Heart left ventricle (tissue), 16 donors: ENCODE results near the gene EFCAB3. TPM values are rescaled to one million over a fixed set of nuclear protein-coding genes. Genes with fewer than 3 reads are reported as not detected.
"Not testable (repeated sequence)": the region's sequence is repeated elsewhere in the genome, so short reads cannot be mapped to it uniquely, and the experiment has no call there.

Experiments used
- ATAC-seq, 4 donors: fragments of 200-7000 bp; cut with Tn5 transposase; one replicate each; pipeline ENCODE4 v1.9.1; 2020 to 2022; ENCODE audit warnings: moderate library complexity in 4 of 4, mild to moderate bottlenecking in 3 of 4, moderate number of reproducible peaks in 1 of 4
- DNase-seq, 5 donors: peaks; one replicate each; pipeline ENCODE4 v3.0.0-alpha.2; 2020
- H3K27ac ChIP-seq, 12 donors: fragments of 200-600 bp; sonication (generic) in 4 of 12; one replicate each; pipeline versions ENCODE4 v1.5.0 to v1.8.0; 2016 to 2022; ENCODE audit warnings: mild to moderate bottlenecking in 2 of 12
- H3K27me3 ChIP-seq, 9 donors: fragments of 200-600 bp; sonication (generic) in 2 of 9; one replicate each; pipeline versions ENCODE4 v1.5.1 to v1.8.0; 2016 to 2022; ENCODE audit warnings: mild to moderate bottlenecking in 3 of 9
- H3K36me3 ChIP-seq, 9 donors: fragments of 200-600 bp; sonication (generic) in 2 of 9; one replicate each; pipeline versions ENCODE4 v1.5.0 to v1.8.0; 2018 to 2022; ENCODE audit warnings: mild to moderate bottlenecking in 2 of 9
- H3K4me1 ChIP-seq, 12 donors: fragments of 200-600 bp; sonication (generic) in 4 of 12; one replicate each; pipeline versions ENCODE4 v1.5.0 to v1.8.0; 2016 to 2022; ENCODE audit warnings: mild to moderate bottlenecking in 3 of 12
- H3K4me3 ChIP-seq, 12 donors: fragments of 200-600 bp; sonication (generic) in 4 of 12; one replicate each; pipeline versions ENCODE4 v1.5.0 to v1.8.0; 2017 to 2022; ENCODE audit warnings: mild to moderate bottlenecking in 9 of 12, moderate library complexity in 4 of 12
- H3K9me3 ChIP-seq, 12 donors: fragments of 200-600 bp; sonication (generic) in 4 of 12; one replicate each; pipeline versions ENCODE4 v1.5.0 to v1.8.0; 2016 to 2022; ENCODE audit warnings: mild to moderate bottlenecking in 1 of 12
- POLR2A ChIP-seq, 2 donors: fragments of 450-650 bp; IDR thresholded peaks; one replicate each; pipeline ENCODE4 v1.6.1; 2017; ENCODE audit warnings: antibody characterized with exemption in 2 of 2, mild to moderate bottlenecking in 2 of 2, moderate library complexity in 2 of 2
- WGBS, 4 donors: extraction: QIAGEN DNeasy Blood & Tissue Kit in 2 of 4; methylation state at CpG; one replicate each; pipeline versions ENCODE4 v1.1.5 to v1.1.7; 2013 to 2018; 5-methylcytosine and 5-hydroxymethylcytosine counted together
- intact Hi-C, 10 donors: fragments of 100-400 bp; cut with DNase I; formaldehyde crosslinking; loops; one replicate each; pipeline versions ENCODE4 v1.11.1 to v1.14.2; 2022
- polyA plus RNA-seq, 2 donors: library from polyadenylated mRNA; stranded (reverse); fragments of 200-250 nt; gene quantifications; one replicate each; pipeline ENCODE4 v1.2.3, GENCODE V29; 2013
- total RNA-seq, 9 donors: library from RNA; depleted of rRNA in 2 of 9; stranded (reverse); fragments of >200 nt in 2 of 9; fragmentation: NEBNext Ultra II Directional in 3 of 9; extraction: Animal tissue kit (Norgen Biotek cat#: 25700) in 3 of 9; gene quantifications; one replicate each; pipeline versions ENCODE4 v1.1.0 to v1.2.4, GENCODE V29; 2016 to 2023
- TF ChIP-seq, protein P1 (sequence below), 12 donors: fragments of 200-600 bp; sonication (generic) in 4 of 12; IDR thresholded peaks; one replicate each; pipeline versions ENCODE4 v1.5.0 to v1.8.0; 2018 to 2022; ENCODE audit warnings: antibody characterized with exemption in 12 of 12, mild to moderate bottlenecking in 5 of 12
- donor health status: ischemic (EF 13 %, LVEDD 7.1; RV severe dilation, severe dysfunction).
- donor health status: healthy with polysubstance abuse.
- donor health status: DM: no; HTN: yes; CAD: no.
- donor health status: DM: no; HTN: no; CAD: no.
- donor health status: ischemic (EF 25% LVEDD 6.9; RV normal size, moderate dysfunction).
- donor health status: ischemic (EF 25% LVEDD 5.7; RV mildly dilated, moderate dysfunction).
- donor health status: healthy.
- donor health status: DM: yes; HTN: yes; CAD: no.
- donor health status: ischemic (EF 35%, LVEDD 5.7; RV mildly dilated, moderate dysfunction).
- donor health status: nonischemic (EF 11% LVEDD 7.7; RV severe dilation, severe dysfunction).
- donor health status: DM: yes; HTN: yes; CAD: no.
- donor health status: PGD.
- donor health status: ischemic (EF 29% LVEDD 5.4; RV normal size, mild dysfunction).
- donor health status: nonischemic (EF 23%, LVEDD 6.1; RV moderate dilation, normal function).

EFCAB3 gene
- total and polyA plus RNA-seq, 11 donors, result not detected

DNA sequence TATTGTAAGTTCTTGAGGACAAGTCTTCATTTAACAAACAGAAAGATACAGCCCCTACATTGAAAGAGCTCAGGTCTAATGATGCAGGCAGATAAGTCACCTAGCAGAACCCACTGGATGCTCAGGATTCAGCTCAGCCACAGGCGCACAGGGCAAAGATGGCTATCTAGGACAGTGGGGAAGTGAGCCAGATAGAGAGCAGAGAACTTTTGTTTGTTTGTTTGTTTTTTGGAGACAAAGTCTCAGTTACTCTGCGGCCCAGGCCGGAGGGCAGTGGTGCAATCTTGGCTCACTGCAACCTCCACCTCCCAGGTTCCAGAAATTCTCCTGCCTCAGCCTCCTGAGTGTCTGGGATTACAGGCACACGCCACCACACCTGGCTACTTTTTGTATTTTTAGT, 63.7 kb downstream of the EFCAB3 start:
- WGBS, 4 donors, result 90 to 98% (median 97%) methylated on average over 4 of the region's 4 CpGs
- H3K27me3 ChIP-seq, result no peaks in the 10 kb centered on the region
- no peaks in the 10 kb centered on the region for H3K4me1 ChIP-seq
- DNase-seq (no peak), ATAC-seq (no peak)
- intact Hi-C loops, result no loop called here
- H3K36me3 ChIP-seq, result peaks cover 0 to 91% (median 87%) of the 10 kb centered on the region in 9 donors
- H3K4me3 ChIP-seq, result no peak overlapping the region
- TF ChIP-seq POLR2A (IDR thresholded peaks at IDR 0.05), result no peak
- TF ChIP-seq, protein P1, sequence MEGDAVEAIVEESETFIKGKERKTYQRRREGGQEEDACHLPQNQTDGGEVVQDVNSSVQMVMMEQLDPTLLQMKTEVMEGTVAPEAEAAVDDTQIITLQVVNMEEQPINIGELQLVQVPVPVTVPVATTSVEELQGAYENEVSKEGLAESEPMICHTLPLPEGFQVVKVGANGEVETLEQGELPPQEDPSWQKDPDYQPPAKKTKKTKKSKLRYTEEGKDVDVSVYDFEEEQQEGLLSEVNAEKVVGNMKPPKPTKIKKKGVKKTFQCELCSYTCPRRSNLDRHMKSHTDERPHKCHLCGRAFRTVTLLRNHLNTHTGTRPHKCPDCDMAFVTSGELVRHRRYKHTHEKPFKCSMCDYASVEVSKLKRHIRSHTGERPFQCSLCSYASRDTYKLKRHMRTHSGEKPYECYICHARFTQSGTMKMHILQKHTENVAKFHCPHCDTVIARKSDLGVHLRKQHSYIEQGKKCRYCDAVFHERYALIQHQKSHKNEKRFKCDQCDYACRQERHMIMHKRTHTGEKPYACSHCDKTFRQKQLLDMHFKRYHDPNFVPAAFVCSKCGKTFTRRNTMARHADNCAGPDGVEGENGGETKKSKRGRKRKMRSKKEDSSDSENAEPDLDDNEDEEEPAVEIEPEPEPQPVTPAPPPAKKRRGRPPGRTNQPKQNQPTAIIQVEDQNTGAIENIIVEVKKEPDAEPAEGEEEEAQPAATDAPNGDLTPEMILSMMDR (IDR thresholded peaks at IDR 0.05), result no peak
- H3K27ac ChIP-seq, result no peak overlapping the region
- no peaks in the 10 kb centered on the region for H3K9me3 ChIP-seq

DNA sequence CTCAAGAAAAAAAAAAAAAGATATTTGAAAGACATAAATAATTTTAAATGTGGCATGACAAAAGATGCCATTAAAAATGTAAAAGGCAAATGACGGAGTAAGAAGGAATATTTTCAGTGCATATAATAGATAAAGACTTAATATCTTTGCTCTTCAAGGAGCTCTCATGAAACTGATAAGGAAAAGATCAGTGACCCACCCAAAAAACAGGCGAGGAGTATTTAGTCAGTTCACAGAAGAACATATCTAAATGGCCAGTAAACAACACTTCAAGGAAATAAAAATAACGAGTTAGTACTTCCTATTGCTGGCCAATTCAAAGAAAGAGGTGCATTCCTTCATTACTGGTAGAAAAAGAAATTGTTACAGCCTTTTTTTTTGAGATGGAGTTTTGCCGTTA, 65.4 kb downstream of the EFCAB3 start:
- H3K4me1 ChIP-seq, ATAC-seq, H3K4me3 ChIP-seq, H3K27ac ChIP-seq, intact Hi-C loops, DNase-seq, H3K27me3 ChIP-seq, H3K9me3 ChIP-seq: not testable (repeated sequence)
- 90 to 93% (median 92%) methylated on average over 4 of the region's 4 CpGs for WGBS, 4 donors
- peaks cover 0 to 96% (median 85%) of the 10 kb centered on the region in 9 donors for H3K36me3 ChIP-seq

DNA sequence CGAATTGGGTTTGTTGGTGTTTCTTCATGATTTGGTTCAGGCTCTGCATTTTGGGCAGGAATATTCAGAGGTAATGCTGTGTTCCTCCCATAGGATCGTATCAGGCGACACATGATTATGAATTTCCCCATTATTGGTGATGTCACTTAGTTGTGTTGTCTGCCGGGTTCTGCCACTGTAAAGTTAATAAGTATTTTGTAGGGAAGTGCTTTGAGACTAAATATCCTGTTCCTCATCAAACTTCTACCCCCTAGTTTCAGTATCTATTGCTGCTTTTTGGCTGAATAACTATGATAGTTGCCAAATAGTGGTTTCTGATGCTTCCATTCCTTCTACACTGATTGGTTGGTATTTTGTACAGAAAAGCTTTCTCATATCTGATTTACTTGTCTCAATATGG, 71.8 kb downstream of the EFCAB3 start:
- H3K27ac ChIP-seq, H3K9me3 ChIP-seq, intact Hi-C loops, H3K4me3 ChIP-seq, H3K27me3 ChIP-seq, DNase-seq, ATAC-seq, H3K4me1 ChIP-seq: not testable (repeated sequence)
- peaks cover 0 to 36% (median 25%) of the 10 kb centered on the region in 9 donors for H3K36me3 ChIP-seq
- 80 to 92% (median 88%) methylated on average over 3 to 4 of the region's 4 CpGs for WGBS, 4 donors

DNA sequence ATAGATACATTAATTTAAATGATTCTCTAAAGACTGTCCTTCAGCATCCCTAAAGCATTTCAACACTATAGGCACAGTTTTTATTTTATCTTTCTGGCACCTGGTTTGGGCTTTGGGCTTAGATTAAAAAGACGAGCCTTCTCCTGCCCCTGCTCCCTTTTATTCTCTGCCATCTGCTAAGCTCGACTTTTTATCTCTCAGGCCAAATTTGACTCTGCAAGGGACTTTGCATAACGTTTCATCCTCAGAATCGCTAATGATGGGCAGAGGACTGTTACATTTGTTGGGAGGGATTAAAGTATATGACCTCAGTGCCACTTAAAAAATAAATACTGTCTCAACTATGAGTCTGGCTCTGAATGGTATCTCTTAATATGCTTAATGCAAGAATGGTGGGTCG, 72.7 kb downstream of the EFCAB3 start:
- ATAC-seq, H3K27ac ChIP-seq, H3K4me1 ChIP-seq, H3K4me3 ChIP-seq, DNase-seq, intact Hi-C loops, H3K9me3 ChIP-seq, H3K27me3 ChIP-seq: not testable (repeated sequence)
- H3K36me3 ChIP-seq, result peaks cover 0 to 28% (median 17%) of the 10 kb centered on the region in 9 donors
- WGBS, 4 donors, result 64 to 72% (median 68%) methylated on average over 5 of the region's 5 CpGs

DNA sequence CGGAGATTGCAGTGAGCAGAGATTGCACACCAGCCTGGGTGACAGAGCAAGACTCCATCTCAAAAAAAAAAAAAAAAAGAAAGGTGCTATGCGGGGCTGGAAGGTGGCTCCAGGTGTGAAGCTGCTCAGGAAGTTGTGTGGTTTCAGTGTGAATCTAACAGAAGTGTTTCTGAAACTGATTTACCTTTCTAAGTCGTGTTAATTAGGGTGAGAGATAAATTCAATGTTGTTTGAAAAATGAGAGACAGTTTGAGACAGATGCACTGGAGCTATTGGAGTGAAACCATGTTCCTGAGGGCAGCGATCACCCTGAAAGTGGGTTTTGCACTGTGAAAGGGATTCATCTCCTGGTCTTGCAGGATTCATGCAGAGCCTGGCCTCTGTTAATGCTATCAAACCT, 73.3 kb downstream of the EFCAB3 start:
- H3K27ac ChIP-seq, H3K4me3 ChIP-seq, H3K4me1 ChIP-seq, intact Hi-C loops, DNase-seq, H3K27me3 ChIP-seq, H3K9me3 ChIP-seq, ATAC-seq: not testable (repeated sequence)
- peaks cover 0 to 21% (median 11%) of the 10 kb centered on the region in 9 donors for H3K36me3 ChIP-seq
- WGBS, 4 donors, result 83 to 89% (median 86%) methylated on average over 4 of the region's 4 CpGs

DNA sequence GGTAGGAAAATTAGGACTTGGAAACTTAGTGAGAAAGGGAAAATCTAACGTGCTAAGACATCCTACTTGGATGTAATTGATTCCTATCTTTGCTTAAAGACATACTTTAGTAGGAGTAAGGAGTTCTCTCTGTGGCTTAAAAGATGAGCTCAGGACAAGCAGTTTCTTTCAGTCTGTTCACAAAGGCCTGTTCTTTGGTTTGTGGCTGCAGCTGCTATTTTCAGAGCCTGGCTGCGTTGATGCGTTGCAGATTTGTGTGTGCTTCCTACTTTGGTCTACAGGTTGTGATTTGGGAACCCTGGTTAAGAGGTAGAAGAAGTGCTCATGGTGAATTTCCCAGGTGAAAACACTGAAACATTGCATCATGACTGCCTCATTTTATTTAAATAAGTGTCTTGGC, 73.8 kb downstream of the EFCAB3 start:
- peaks cover 0 to 17% (median 8%) of the 10 kb centered on the region in 9 donors for H3K36me3 ChIP-seq
- H3K4me1 ChIP-seq, intact Hi-C loops, H3K27ac ChIP-seq, H3K27me3 ChIP-seq, DNase-seq, H3K9me3 ChIP-seq, ATAC-seq, H3K4me3 ChIP-seq: not testable (repeated sequence)
- 68 to 79% (median 75%) methylated on average over 3 of the region's 3 CpGs for WGBS, 4 donors

DNA sequence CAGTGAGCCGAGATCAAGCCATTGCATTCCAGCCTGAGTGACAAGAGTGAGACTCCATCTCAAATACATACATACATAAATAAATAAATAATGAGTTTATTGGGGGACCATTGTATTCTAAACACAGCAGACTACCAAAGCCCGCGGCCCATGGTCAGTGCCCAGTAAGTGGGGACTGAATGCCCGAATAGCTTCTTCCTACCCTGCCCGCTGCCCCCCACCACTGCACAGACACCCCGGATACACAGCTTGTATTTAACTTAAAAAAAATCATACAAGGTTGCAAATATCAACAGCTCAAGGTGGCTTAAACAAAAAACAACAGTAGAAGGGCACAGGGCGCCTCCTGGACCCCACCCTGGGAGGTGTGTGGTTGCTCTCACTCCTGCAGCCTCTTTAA, 75.7 kb downstream of the EFCAB3 start:
- intact Hi-C loops, result no loop called here
- Histone ChIP-seq H3K27ac (no peak overlapping the region), H3K36me3 (peaks cover 0 to 3% (median 0%) of the 10 kb centered on the region in 9 donors), H3K9me3 (no peaks in the 10 kb centered on the region), H3K27me3 (no peaks in the 10 kb centered on the region), H3K4me3 (no peak overlapping the region), H3K4me1 (no peaks in the 10 kb centered on the region)
- ATAC-seq, result no peak
- WGBS, 4 donors, result 86 to 92% (median 89%) methylated on average over 7 of the region's 7 CpGs
- no peak for DNase-seq
- TF ChIP-seq POLR2A (IDR thresholded peaks at IDR 0.05), result no peak

DNA sequence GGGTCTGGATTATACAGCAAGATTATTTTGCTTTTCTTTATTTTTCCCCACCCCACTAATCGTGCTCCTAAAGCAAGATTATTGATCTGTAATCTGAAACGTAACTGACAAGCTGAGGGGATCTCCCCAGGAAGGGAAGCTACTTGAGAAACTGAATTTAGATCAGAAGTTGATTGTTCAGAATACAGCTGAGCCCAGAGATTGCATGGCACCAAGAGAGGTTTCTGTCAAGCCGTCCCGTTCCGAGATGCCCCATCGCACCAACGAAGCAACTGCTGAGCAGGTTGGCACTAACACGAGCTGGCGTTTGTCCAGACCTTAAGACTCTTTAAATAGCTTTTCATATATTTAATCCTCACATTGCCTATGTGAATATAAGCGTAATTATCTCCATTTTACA, 78.1 kb downstream of the EFCAB3 start:
- H3K4me1 ChIP-seq, DNase-seq, ATAC-seq, H3K27ac ChIP-seq, H3K4me3 ChIP-seq, H3K36me3 ChIP-seq, H3K27me3 ChIP-seq, intact Hi-C loops, H3K9me3 ChIP-seq: not testable (repeated sequence)
- 72 to 81% (median 74%) methylated on average over 10 of the region's 10 CpGs for WGBS, 4 donors

DNA sequence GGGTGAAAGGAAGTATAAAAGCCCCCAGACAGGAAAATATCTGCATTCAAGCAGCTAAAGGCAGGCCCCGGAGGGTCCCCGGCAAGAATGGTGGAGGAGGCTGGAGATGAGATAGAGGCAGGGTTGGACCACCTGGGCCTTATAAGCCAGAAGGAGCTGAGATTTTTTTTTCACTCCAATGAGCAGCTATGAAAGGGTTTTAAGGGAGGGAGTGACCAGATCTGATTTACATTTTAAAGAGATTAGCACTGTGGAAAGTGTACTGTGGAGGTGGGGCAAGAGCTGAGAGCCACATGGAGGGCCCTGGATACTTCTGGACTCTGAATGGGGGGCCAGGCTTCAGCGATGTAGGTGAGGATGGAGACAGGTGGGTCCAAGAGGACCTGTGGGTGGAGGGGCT, 84.1 kb downstream of the EFCAB3 start:
- H3K4me3 ChIP-seq, H3K36me3 ChIP-seq, H3K27me3 ChIP-seq, DNase-seq, H3K9me3 ChIP-seq, intact Hi-C loops, H3K4me1 ChIP-seq, H3K27ac ChIP-seq, ATAC-seq: not testable (repeated sequence)
- 63 to 79% (median 73%) methylated on average over 3 of the region's 3 CpGs for WGBS, 4 donors

DNA sequence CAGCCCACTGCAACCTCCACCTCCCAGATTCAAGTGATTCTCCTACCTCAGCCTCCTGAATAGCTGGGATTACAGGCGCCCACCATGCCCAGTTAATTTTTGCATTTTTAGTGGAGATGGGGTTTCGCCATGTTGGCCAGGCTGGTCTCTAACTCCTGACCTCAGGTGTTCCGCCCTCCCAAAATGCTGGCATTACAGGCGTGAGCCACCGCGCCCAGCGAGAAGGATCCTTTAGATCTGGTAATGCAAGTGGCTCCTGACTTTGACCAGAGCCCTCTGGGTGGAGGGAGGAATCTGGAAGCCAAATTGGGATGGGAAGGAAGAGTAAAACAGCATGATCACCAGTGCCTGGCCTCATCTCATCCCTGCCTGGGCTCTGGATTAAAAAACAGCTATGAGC, 84.9 kb downstream of the EFCAB3 start:
- H3K4me1 ChIP-seq, H3K36me3 ChIP-seq, H3K9me3 ChIP-seq, ATAC-seq, DNase-seq, H3K27ac ChIP-seq, intact Hi-C loops, H3K4me3 ChIP-seq, H3K27me3 ChIP-seq: not testable (repeated sequence)
- 96 to 99% (median 97%) methylated on average over 7 of the region's 7 CpGs for WGBS, 4 donors
